ENCODE data around the gene SYNGAP1. TPM values are rescaled to one million over a fixed set of nuclear protein-coding genes. Genes with fewer than 3 reads are reported as not detected.

SYNGAP1 gene
- total and polyA plus RNA-seq, 8 donors: 0.58 to 78.8 (median 5.1) TPM

DNA sequence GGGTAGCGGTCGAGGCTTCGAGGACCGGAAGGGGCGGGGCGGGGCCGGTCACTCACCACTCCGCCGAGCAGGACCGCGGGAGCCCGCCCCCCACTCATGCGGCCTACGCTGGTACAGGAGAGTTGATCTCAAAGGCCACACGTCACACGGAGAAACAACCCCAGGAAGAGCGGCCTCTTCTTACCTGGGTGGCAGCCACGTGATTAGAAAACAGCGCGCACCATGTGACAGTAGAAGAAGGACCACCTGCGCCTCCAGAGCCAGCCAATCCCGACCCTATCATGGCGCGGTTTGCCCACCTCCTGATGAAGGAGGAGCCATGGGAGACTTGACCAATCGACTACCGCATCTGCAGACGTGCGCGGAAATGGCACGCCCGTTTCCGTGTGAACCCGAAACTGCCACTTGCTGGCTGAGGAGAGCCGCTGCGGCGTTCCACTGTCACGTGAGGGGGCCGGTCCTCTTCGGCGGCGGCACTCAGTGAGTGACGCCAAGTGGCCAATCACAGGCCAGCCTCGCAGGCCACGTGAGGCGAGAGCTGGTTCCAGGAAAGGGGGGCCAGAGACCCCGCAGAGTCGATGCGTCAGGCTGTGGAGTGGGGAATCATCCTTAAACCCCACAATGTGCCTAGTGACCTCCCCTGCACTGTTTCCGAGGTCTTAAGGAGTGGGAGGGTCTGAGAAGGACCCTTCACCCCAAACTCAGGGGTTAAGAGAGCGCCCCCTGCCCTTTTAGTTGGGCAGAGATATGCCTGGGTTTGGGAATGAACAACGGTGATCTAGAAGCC is 1.8 kb upstream of the SYNGAP1 start, which contains the start of gene CUTA:
Gene CUTA, minus strand, starts transcription at position 205 of the 787 bp plus-strand sequence. Its CDS starts 107 bp downstream, at position 98.
- Histone ChIP-seq H3K36me3 (peaks cover 31 to 36% (median 34%) of the 10 kb centered on the region in 4 donors), H3K9me3 (no peaks in the 10 kb centered on the region), H3K4me1 (peaks cover 33 to 71% (median 58%) of the 10 kb centered on the region in 4 donors), H3K27ac (peak within 1 kb of the TSS; percentile 77 to 95 (median 93)), H3K27me3 (no peaks in the 10 kb centered on the region), H3K4me3 (peak within 1 kb of the TSS; percentile 57 to 83 (median 76))
- WGBS, 5 donors: 0 to 3% (median 1%) methylated on average over 17 to 51 of the region's 51 CpGs
- TF ChIP-seq, protein P1, sequence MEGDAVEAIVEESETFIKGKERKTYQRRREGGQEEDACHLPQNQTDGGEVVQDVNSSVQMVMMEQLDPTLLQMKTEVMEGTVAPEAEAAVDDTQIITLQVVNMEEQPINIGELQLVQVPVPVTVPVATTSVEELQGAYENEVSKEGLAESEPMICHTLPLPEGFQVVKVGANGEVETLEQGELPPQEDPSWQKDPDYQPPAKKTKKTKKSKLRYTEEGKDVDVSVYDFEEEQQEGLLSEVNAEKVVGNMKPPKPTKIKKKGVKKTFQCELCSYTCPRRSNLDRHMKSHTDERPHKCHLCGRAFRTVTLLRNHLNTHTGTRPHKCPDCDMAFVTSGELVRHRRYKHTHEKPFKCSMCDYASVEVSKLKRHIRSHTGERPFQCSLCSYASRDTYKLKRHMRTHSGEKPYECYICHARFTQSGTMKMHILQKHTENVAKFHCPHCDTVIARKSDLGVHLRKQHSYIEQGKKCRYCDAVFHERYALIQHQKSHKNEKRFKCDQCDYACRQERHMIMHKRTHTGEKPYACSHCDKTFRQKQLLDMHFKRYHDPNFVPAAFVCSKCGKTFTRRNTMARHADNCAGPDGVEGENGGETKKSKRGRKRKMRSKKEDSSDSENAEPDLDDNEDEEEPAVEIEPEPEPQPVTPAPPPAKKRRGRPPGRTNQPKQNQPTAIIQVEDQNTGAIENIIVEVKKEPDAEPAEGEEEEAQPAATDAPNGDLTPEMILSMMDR (IDR thresholded peaks at IDR 0.05): peak in 1 of 7 experiments; percentile 22
- no peak for TF ChIP-seq EP300 (IDR thresholded peaks at IDR 0.05)
- peak; percentile 83 to 95 (median 93) for TF ChIP-seq POLR2AphosphoS5 (IDR thresholded peaks at IDR 0.05)
- peak in 2 of 4 donors; percentile 31 to 75 for TF ChIP-seq POLR2A (IDR thresholded peaks at IDR 0.05)
- intact Hi-C loops (cut with DNase I; ENCODE audit: low total_unique reads): no loop called here
- DNase-seq: peak; percentile 99 to 100

DNA sequence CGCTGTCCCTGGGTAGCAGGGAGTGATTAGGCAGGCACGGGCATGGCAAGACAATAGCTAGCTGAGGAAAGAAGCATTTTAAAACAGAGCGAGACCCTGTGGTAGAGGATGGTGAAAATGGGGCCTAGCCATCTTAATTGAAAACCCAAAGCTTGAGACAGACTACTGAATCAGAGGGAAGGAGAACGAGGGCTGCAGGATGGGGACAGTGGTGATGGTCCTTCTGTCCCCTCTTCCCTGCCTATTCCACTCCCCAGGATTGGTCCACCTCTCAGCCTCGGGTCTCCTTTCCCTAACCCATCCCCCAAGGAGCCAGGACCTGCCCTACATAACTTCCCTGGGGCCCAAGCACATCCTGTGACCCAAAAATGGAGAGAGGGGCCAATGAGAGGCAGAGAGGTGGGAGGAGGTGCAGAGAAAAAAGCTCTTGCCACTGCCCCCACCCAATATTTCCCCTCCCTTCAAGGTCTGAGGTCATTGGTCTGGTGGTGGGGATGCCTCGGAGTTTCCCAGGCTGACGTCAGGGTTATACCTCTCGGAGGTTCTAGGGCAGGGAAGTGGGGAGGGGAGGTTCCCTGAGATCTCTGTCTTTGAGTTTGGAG is 1.1 kb upstream of the SYNGAP1 start:
- 39 to 50% (median 48%) methylated on average over 8 of the region's 8 CpGs for WGBS, 5 donors

DNA sequence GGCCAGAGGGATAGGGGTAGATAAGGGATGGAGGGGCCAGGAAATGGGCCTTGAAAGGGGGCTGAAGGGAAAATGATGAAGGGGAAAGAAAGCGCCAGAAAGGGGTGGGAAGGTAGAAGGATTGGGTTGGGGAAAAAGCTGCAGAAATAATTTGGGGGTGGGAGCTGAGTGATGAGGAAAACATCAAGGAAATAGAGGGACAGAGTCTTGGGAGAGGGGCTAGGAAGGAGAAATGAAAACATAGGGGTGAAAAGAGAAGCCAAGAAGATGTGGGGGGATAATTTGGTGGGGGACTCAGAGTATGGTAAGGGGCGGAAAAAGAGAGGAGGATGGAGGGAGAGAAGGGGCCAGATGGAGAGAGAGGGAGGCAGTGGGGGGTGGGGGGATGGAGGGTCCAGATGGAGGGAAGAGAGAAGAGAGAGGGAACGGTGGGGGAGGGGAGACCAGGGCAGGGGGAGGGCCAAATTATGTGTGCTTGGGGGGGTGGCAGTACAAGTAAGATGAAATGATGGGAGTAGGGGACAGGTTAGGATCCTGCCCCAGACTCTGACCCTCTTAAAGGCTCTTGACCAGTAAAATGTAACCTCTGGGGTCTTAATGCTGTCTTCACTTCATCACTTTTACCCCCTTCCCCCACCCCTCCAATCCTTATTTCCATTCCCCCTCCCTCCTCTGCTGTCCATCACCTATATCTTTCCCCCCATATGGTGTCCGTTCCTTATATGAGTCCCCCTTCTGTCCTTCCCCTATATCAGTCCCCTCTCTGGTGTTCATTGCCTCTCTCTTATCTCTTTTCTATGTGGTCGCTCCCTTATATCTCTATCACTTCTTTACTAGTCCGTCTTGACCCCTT is 852 bp downstream of the SYNGAP1 start:
- H3K27ac ChIP-seq: peak overlapping the region in 4 of 5 donors; percentile 92 to 95 (median 94)
- peaks cover 5 to 10% (median 8%) of the 10 kb centered on the region in 4 donors for H3K36me3 ChIP-seq
- H3K4me3 ChIP-seq: peak overlapping the region; percentile 36 to 45 (median 38)
- 51 to 68% (median 55%) methylated on average over 5 to 6 of the region's 6 CpGs for WGBS, 5 donors
- H3K9me3 ChIP-seq: no peaks in the 10 kb centered on the region
- TF ChIP-seq, protein P1 (IDR thresholded peaks at IDR 0.05): no peak
- TF ChIP-seq EP300 (IDR thresholded peaks at IDR 0.05) (no peak), POLR2AphosphoS5 (IDR thresholded peaks at IDR 0.05) (no peak), POLR2A (IDR thresholded peaks at IDR 0.05) (no peak)
- peaks cover 40 to 62% (median 54%) of the 10 kb centered on the region in 4 donors for H3K4me1 ChIP-seq
- no peaks in the 10 kb centered on the region for H3K27me3 ChIP-seq
- DNase-seq: no peak
- intact Hi-C loops (cut with DNase I; ENCODE audit: low total_unique reads): no loop called here

More for the DNA sequence above, 1.1 kb upstream of the SYNGAP1 start:
- Histone ChIP-seq H3K27me3 (no peaks in the 10 kb centered on the region), H3K9me3 (no peaks in the 10 kb centered on the region), H3K4me3 (peak overlapping the region; percentile 46 to 83 (median 69)), H3K27ac (peak overlapping the region; percentile 71 to 95 (median 93)), H3K36me3 (peaks cover 24 to 29% (median 27%) of the 10 kb centered on the region in 4 donors), H3K4me1 (peaks cover 33 to 64% (median 55%) of the 10 kb centered on the region in 4 donors)
- DNase-seq: peak in 1 of 2 donors; percentile 64
- TF ChIP-seq EP300 (IDR thresholded peaks at IDR 0.05) (no peak), POLR2A (IDR thresholded peaks at IDR 0.05) (no peak), POLR2AphosphoS5 (IDR thresholded peaks at IDR 0.05) (no peak)
- TF ChIP-seq, protein P1 (IDR thresholded peaks at IDR 0.05): no peak
- intact Hi-C loops (cut with DNase I; ENCODE audit: low total_unique reads): no loop called here

DNA sequence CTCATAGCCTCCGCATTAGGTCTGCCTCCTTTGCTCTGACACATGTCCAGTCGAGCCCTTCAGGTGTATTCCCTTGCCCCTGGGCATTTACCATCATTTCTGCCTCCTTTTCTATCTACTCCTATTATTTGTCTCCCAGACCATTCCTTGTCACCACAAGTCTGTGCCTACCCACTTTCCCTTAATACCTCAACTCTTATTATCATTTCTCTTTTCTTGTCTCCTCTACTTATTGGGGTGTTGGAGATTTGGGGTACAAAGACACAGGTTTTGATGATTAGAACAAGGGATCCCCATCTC is 1.4 kb downstream of the SYNGAP1 start:
- 81 to 95% (median 87%) methylated on average over 2 of the region's 2 CpGs for WGBS, 5 donors
- Histone ChIP-seq H3K27ac (peak overlapping the region in 2 of 5 donors; percentile 92 to 93), H3K4me3 (no peak overlapping the region), H3K9me3 (no peaks in the 10 kb centered on the region), H3K27me3 (no peaks in the 10 kb centered on the region), H3K4me1 (peaks cover 36 to 60% (median 53%) of the 10 kb centered on the region in 4 donors), H3K36me3 (peaks cover 0 to 4% (median 2%) of the 10 kb centered on the region in 4 donors)
- intact Hi-C loops (cut with DNase I; ENCODE audit: low total_unique reads): no loop called here
- TF ChIP-seq, protein P1 (IDR thresholded peaks at IDR 0.05): no peak
- TF ChIP-seq POLR2A (IDR thresholded peaks at IDR 0.05) (no peak), EP300 (IDR thresholded peaks at IDR 0.05) (no peak), POLR2AphosphoS5 (IDR thresholded peaks at IDR 0.05) (no peak)
- no peak for DNase-seq

All from stomach (tissue), 9 donors.